ENCODE data around the gene TRAPPC4.
A peak's percentile ranks its signal among the peaks of the same experiment; 100 is the strongest.
"Not testable (repeated sequence)": the region's sequence is repeated elsewhere in the genome, so short reads cannot be mapped to it uniquely, and the experiment has no call there.

TRAPPC4 gene

DNA sequence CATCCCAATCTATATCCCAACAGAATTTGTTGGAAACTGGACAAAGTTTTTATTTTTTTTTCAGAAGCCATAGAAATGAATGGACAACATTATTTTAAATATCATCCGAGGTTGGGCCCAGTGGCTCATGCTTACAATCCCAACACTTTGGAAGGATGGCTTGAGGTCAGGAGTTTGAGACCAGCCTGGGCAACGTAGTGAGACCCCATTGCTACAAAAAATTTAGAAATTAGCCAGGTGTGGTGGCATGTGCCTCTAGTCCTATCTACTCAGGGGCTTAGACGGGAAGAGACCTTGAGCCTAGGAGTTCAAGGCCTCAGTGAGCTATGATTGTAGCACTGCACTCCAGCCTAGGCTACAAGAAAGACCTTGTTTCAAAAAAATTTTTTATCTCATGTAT lies 16.2 kb downstream of the TRAPPC4 start:
- no peak for DNase-seq

GRCh38 chr11:119038884-119039283 lies 20.3 kb downstream of the TRAPPC4 start:
- no peak for DNase-seq

DNA sequence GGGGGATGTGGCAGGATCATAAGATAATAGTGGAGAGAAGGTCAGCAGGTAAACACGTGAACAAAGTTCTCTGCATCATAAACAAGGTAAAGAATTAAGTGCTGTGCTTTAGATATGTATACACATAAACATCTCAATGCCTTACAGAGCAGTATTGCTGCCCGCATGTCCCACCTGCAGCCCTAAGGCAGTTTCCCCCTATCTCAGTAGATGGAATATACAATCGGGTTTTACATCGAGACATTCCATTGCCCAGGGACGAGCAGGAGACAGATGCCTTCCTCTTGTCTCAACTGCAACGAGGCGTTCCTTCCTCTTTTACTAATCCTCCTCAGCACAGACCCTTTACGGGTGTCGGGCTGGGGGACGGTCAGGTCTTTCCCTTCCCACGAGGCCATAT lies 20.9 kb downstream of the TRAPPC4 start:
- not testable (repeated sequence) for DNase-seq

GRCh38 chr11:119041821-119042514 lies 23.4 kb downstream of the TRAPPC4 start:
- DNase-seq = no peak

GRCh38 chr11:119042927-119043326 lies 24.4 kb downstream of the TRAPPC4 start:
- DNase-seq = no peak

DNA sequence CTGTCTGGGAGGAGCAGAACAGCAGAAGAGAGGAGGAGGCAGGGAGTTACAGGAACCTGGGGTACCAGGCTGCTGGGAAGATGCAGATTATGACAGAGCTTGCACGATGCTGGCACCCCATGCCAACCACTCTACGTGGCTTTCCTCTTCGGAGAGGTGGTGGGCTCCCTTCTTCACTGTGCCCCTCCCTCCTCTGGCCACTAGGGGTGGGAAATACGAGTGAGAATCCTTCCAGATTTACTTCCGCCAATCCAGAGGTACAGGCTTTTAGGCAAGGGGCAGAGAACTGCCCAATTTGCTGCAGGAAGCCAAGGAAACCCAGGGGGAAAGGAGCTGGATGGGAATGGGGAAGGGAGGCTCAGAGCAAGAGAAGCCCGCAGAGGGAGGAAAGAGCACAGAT lies 26.1 kb downstream of the TRAPPC4 start:
- DNase-seq = no peak

DNA sequence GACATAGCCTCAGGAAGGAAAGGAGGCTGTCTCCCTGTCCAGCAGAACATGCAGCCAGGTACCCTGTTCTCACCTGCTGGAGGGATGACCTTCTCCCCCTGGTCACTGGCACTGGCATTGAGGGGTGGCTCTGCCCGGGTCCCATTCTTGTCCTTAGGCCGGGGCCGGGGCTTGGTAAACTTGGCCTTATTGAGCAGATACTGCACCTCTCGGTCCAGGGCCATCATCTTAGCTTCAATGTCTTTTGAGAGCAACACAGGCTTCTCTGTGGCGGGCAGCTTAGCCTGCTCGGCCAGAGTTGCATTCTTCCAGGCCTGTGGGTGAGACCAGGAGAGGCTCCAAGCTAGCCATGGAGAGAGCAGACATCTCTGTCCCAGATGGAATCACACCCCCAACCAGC lies 27.9 kb downstream of the TRAPPC4 start:
- no peak for DNase-seq

GRCh38 chr11:119047205-119047604 lies 28.6 kb downstream of the TRAPPC4 start:
- no peak for DNase-seq

DNA sequence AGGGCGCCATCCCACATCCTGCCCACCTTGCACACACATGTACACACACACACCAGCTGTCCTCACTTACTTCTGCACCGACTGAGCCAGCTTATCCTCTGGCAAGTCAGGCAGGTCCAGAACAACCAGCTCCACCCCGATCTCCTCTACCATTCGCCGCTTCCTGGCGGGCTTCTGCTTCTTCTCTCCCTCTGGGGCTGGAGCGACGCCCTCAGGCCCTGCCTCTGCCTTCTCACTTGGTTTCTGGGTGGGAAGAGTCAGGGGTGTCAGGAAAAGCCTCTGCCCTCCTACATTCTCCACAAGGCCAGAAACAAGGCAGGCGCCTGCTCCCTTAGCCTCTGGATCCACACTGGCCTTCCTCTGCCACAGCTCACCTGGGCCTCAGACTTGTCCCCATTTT lies 30.1 kb downstream of the TRAPPC4 start:
- DNase-seq = no peak

GRCh38 chr11:119049081-119049480 lies 30.5 kb downstream of the TRAPPC4 start:
- DNase-seq = no peak

DNA sequence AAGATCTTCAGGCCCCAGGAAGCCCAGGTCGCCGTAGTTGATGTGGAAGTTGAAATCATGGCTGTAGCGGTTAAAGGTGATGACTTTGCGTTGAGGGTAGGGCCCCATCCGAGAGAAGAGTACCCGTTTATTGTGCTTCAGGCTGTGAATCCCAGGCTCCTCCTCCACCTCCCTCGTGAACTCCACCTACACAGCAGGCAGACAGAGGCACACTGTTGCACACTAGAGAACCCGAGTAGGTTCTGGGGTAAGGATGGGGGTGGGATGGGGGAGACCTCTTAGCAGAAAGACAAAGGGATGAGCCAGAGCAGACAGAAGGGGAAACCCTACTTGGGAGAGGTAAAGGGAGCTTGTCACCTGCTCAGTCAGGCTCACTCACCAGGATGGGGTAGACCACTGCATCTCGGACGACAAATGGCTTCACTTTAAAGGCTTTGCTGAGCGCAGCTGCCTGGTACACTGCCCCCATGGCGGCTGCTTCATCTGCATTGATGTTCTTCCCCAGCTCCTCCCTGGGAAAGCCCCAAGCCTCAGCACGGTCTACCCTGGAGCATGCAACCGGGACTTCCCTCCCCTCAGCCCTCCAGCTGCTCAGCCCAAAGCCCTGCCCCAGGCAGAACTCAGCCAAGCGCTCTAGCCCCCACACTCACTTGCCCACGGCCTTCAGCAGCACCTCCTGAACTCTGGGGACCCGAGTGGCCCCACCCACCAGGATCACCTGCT lies 33.0 kb downstream of the TRAPPC4 start:
- DNase-seq = no peak

DNA sequence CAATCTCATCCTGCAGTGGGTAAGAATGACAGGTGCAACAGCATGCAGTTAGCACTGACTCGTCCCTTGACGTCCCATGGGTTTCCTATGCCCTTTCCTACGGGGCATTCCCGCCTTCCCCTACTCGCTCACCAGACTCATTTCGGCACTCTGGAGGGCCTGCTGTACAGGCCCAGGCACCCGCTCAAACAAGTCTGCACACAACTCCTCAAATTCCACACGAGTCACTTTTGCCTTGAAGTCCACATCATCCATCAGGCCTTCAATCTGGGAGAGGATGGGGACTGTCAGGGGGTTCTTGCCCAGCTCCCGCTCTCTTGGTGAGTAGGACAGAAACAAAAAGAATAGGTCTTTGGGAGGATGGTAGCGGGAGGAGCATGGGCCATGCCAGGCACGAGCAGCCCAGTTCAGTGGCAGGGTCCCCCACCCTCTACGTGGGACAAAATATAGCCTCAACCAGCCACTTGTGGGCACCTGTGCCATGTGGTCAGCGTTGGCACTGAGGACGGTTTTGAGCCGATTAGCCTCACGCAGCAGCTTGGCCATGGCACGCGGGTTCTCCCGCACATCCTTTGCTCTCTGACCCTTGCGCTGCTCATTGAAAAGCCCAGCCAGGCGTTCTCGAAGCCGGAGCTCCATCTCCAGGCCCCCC lies 33.7 kb downstream of the TRAPPC4 start:
- no peak for DNase-seq

DNA sequence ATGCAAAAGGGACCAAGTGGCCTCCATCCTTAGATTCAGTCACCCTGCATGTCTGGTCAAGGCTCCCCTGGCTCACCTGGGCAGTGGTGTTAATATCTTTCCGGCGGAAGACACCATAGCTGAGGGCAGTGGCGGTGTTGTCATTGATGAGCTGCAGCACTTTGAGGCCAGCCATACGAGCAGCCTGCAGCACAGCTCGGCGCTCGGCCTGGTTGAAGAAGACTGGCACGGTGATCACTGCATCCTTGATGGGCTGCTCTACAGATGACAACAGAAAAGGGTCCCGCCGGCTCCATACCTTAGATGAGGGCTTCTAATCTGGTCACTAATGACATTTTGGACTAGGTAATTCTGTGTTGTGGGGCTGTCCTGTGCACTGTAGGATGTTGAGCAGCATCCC lies 35.9 kb downstream of the TRAPPC4 start:
- no peak for DNase-seq

GRCh38 chr11:119055901-119056300 lies 37.3 kb downstream of the TRAPPC4 start:
- peak; percentile 47 for DNase-seq

DNA sequence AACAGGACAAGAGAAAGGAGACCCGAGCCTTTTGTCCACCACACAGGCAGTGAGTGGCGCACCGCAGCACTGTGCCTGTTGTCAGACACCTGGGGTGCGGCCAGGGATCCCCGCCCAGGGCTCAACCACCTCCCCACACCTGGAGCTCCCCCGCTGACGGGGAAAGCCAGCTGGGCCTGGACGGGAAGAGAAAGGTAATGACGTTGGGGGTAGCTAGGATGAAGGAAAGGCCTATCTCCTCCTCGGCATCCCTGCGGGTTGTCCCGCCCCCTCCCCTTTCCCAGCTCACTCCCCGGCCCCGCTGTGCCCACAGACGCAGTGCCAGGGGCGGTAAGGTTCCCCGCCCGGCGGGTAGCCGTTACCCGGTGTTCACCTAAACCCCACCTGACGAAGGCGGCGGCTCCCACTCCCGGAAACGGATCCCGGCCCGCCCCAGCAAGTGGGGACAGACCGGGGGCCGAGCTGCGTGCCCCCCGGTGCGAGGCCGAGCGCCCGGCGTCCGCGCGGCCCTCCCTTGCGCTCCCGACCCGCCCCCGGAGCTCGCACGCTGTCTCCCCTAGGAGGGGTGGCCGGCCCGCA lies 37.9 kb downstream of the TRAPPC4 start:
- no peak for DNase-seq

- peak; percentile 97 for DNase-seq
Observed at GRCh38 chr11:119057000-119057769, 38.6 kb downstream of the TRAPPC4 start, which contains the start of gene HYOU1. Gene HYOU1 (minus strand): TSS chr11:119057205. CDS start chr11:119056160, 1,045 bp downstream.

GRCh38 chr11:119059128-119059527 lies 40.6 kb downstream of the TRAPPC4 start:
- DNase-seq = not testable (repeated sequence)

- no peak for DNase-seq
Observed at GRCh38 chr11:119061256-119061655, 42.7 kb downstream of the TRAPPC4 start.

DNA sequence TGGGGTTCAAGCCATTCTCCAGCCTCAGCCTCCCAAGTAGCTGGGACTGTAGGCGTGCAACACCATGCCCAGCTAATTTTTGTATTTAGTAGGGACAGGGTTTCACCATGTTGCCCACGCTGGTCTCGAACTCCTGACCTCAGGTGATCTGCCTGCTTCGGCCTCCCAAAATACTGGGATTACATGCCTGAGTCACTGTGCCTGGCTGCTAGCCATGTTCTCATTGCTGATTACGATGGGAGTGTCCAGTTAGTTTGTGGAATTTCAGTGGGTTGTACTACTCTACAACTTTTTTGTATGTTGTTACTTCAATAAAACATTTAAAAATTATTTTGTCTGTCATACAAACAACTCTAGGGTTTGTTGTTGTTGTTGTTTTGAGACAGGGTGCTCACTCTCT lies 44.2 kb downstream of the TRAPPC4 start:
- DNase-seq = peak; percentile 37

- peak; percentile 41 for DNase-seq
Observed at GRCh38 chr11:119065369-119065768, 46.8 kb downstream of the TRAPPC4 start.

GRCh38 chr11:119067371-119068222 lies 49.0 kb downstream of the TRAPPC4 start, which contains the start of gene VPS11:
Gene VPS11 (plus strand): TSS chr11:119067818. CDS start chr11:119067824, 6 bp downstream.
- peak; percentile 96 for DNase-seq

Data from fibroblast of skin of back (primary cell).